Testis (tissue), 2 donors: ENCODE measurements around the gene PNPLA2.
A peak's percentile ranks its signal among the peaks of the same experiment; 100 is the strongest.

Experiments
- POLR2A ChIP-seq: fragments of 450-650 bp; IDR thresholded peaks from one replicate; pipeline ENCODE4 v1.6.1; 2017; ENCODE audit warnings: antibody characterized with exemption, mild to moderate bottlenecking, moderate library complexity
- TF ChIP-seq, protein P1 (sequence below), 3 experiments: fragments of 450-650 bp in 2 of 3; fragments of 200-600 bp in 1 of 3; sonication (generic) in 1 of 3; IDR thresholded peaks; one replicate each; pipeline ENCODE4 v1.5.1; 2016 to 2019; ENCODE audit warnings: antibody characterized with exemption in 3 of 3, mild to moderate bottlenecking in 2 of 3, moderate library complexity in 1 of 3

DNA sequence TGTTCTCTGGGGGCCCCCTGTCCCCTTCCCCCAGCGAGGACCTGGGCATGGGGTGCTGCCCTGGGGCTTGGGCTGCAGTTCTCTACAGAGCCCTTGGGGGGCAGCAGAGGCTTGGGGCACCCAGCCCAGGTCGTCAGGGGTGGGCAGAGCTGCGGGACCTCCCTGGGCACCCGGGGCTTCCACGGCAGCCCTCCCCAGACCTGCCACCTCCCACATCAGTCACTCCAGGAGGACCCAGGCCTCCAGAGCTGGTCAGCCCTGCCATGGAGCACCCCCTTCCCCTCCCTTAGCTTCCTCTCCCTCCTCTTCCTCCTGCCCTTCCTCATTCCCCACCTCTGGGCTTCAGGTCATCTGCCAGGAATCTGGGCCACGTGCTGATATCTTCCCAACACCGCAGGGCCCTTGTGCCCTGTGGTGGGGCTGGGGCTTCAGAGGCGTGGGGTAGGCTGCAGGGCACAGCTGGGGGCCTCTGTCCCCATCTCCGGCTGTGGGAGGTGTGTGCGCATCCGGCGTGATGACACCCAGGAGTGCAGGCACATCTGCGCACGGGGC is 29.7 kb downstream of the PNPLA2 start:
- TF ChIP-seq, protein P1, sequence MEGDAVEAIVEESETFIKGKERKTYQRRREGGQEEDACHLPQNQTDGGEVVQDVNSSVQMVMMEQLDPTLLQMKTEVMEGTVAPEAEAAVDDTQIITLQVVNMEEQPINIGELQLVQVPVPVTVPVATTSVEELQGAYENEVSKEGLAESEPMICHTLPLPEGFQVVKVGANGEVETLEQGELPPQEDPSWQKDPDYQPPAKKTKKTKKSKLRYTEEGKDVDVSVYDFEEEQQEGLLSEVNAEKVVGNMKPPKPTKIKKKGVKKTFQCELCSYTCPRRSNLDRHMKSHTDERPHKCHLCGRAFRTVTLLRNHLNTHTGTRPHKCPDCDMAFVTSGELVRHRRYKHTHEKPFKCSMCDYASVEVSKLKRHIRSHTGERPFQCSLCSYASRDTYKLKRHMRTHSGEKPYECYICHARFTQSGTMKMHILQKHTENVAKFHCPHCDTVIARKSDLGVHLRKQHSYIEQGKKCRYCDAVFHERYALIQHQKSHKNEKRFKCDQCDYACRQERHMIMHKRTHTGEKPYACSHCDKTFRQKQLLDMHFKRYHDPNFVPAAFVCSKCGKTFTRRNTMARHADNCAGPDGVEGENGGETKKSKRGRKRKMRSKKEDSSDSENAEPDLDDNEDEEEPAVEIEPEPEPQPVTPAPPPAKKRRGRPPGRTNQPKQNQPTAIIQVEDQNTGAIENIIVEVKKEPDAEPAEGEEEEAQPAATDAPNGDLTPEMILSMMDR (IDR thresholded peaks at IDR 0.05) = peak; percentile 53 to 80 (median 80)
- TF ChIP-seq POLR2A = no peak
